ENCODE data around the gene ERCC6L2.

ERCC6L2 gene

GRCh38 chr9:95857124-95857523 lies 18.4 kb upstream of the ERCC6L2 start:
- ChIA-PET CTCF (no interaction called here), POLR2A (interaction anchor here (1.5 kb wide), 1 partner anchor 18 kb away, joined by 3 read pairs; the partner anchor contains the start of gene ERCC6L2)
- TF ChIP-seq CTCF (IDR thresholded peaks at IDR 0.05; ENCODE audit: insufficient read depth, low read length, missing control alignments), result no peak
- peak; percentile 26 for DNase-seq (ENCODE audit: low read depth, low spot score)
- H3K4me3 ChIP-seq (ENCODE audit: low read depth, low read length), result no peak overlapping the region

GRCh38 chr9:95857896-95858295 lies 17.6 kb upstream of the ERCC6L2 start:
- POLR2A ChIA-PET, result interaction anchor here (1.5 kb wide), 1 partner anchor 17 kb away, joined by 3 read pairs; the partner anchor contains the start of gene ERCC6L2
- CTCF ChIA-PET, result no interaction called here
- no peak for DNase-seq (ENCODE audit: low read depth, low spot score)
- H3K4me3 ChIP-seq (ENCODE audit: low read depth, low read length), result no peak overlapping the region
- no peak for TF ChIP-seq CTCF (IDR thresholded peaks at IDR 0.05; ENCODE audit: insufficient read depth, low read length, missing control alignments)

GRCh38 chr9:95862343-95862742 lies 13.1 kb upstream of the ERCC6L2 start:
- CTCF ChIA-PET, result no interaction called here

GRCh38 chr9:95864852-95865580 lies 10.5 kb upstream of the ERCC6L2 start:
- DNase-seq (ENCODE audit: low read depth, low spot score), result no peak
- H3K4me3 ChIP-seq (ENCODE audit: low read depth, low read length), result no peak overlapping the region
- ChIA-PET POLR2A (no interaction called here), CTCF (no interaction called here)
- TF ChIP-seq CTCF (IDR thresholded peaks at IDR 0.05; ENCODE audit: insufficient read depth, low read length, missing control alignments), result no peak

More at GRCh38 chr9:95862343-95862742, 13.1 kb upstream of the ERCC6L2 start:
- POLR2A ChIA-PET, result no interaction called here
- H3K4me3 ChIP-seq (ENCODE audit: low read depth, low read length), result no peak overlapping the region
- no peak for DNase-seq (ENCODE audit: low read depth, low spot score)
- TF ChIP-seq CTCF (IDR thresholded peaks at IDR 0.05; ENCODE audit: insufficient read depth, low read length, missing control alignments), result no peak

GRCh38 chr9:95870352-95870751 lies 5.1 kb upstream of the ERCC6L2 start:
- no peak for TF ChIP-seq CTCF (IDR thresholded peaks at IDR 0.05; ENCODE audit: insufficient read depth, low read length, missing control alignments)
- ChIA-PET POLR2A (no interaction called here), CTCF (no interaction called here)
- no peak for DNase-seq (ENCODE audit: low read depth, low spot score)
- no peak overlapping the region for H3K4me3 ChIP-seq (ENCODE audit: low read depth, low read length)

GRCh38 chr9:95870906-95871305 lies 4.6 kb upstream of the ERCC6L2 start:
- no peak overlapping the region for H3K4me3 ChIP-seq (ENCODE audit: low read depth, low read length)
- no peak for TF ChIP-seq CTCF (IDR thresholded peaks at IDR 0.05; ENCODE audit: insufficient read depth, low read length, missing control alignments)
- DNase-seq (ENCODE audit: low read depth, low spot score), result no peak
- POLR2A ChIA-PET, result no interaction called here
- CTCF ChIA-PET, result no interaction called here

Measured in AG04449 (cell line).